Heart right ventricle (tissue), 16 donors: ENCODE data around the gene GMDS. TPM values are rescaled to one million over a fixed set of nuclear protein-coding genes. Genes with fewer than 3 reads are reported as not detected.

Experiments used
- ATAC-seq, 8 donors: fragments of 200-7000 bp; cut with Tn5 transposase; one replicate each; pipeline ENCODE4 v1.9.1; 2020; ENCODE audit warnings: mild to moderate bottlenecking in 8 of 8, moderate library complexity in 8 of 8, moderate number of reproducible peaks in 1 of 8
- DNase-seq, 2 donors: peaks; one replicate each; pipeline ENCODE4 v3.0.0-alpha.2; 2020
- H3K27ac ChIP-seq, 10 donors: fragments of 200-600 bp; sonication (generic) in 2 of 10; one replicate each; pipeline versions ENCODE4 v1.5.0 to v1.8.0; 2020 to 2022; ENCODE audit warnings: mild to moderate bottlenecking in 3 of 10
- H3K27me3 ChIP-seq, 7 donors: fragments of 200-600 bp; one replicate each; pipeline ENCODE4 v1.8.0; 2021 to 2022; ENCODE audit warnings: mild to moderate bottlenecking in 2 of 7
- H3K36me3 ChIP-seq, 9 donors: fragments of 200-600 bp; sonication (generic) in 1 of 9; one replicate each; pipeline versions ENCODE4 v1.5.0 to v1.8.0; 2020 to 2022; ENCODE audit warnings: mild to moderate bottlenecking in 2 of 9
- H3K4me1 ChIP-seq, 9 donors: fragments of 200-600 bp; sonication (generic) in 1 of 9; one replicate each; pipeline versions ENCODE4 v1.5.0 to v1.8.0; 2020 to 2022; ENCODE audit warnings: mild to moderate bottlenecking in 4 of 9
- H3K4me3 ChIP-seq, 10 donors: fragments of 200-600 bp; sonication (generic) in 2 of 10; one replicate each; pipeline versions ENCODE4 v1.5.0 to v1.8.0; 2020 to 2022; ENCODE audit warnings: mild to moderate bottlenecking in 7 of 10, moderate library complexity in 2 of 10
- H3K9me3 ChIP-seq, 11 donors: fragments of 200-600 bp in 10 of 11; sonication (generic) in 2 of 11; one replicate each; pipeline versions ENCODE4 v1.5.0 to v1.8.0; 2013 to 2022; ENCODE audit warnings: mild to moderate bottlenecking in 2 of 11, control low read depth in 1 of 11, moderate library complexity in 1 of 11
- CTCF ChIP-seq, 9 donors: fragments of 200-600 bp; sonication (generic) in 2 of 9; IDR thresholded peaks; one replicate each; pipeline versions ENCODE4 v1.5.0 to v1.8.0; 2021 to 2022; ENCODE audit warnings: antibody characterized with exemption in 9 of 9, mild to moderate bottlenecking in 5 of 9, moderate library complexity in 1 of 9
- WGBS, 2 donors: extraction: QIAGEN DNeasy Blood & Tissue Kit; methylation state at CpG; one replicate each; pipeline ENCODE4 v1.1.7; 2013; ENCODE audit warnings: inconsistent platforms in 1 of 2; 5-methylcytosine and 5-hydroxymethylcytosine counted together
- intact Hi-C, 10 donors: fragments of 100-400 bp; cut with DNase I; formaldehyde crosslinking; loops; one replicate each; pipeline versions ENCODE4 v1.11.1 to v1.14.2; 2022
- polyA plus RNA-seq, 2 donors: library from polyadenylated mRNA; stranded (reverse); fragments of 200-250 nt; gene quantifications; one replicate each; pipeline ENCODE4 v1.2.3, GENCODE V29; 2013
- total RNA-seq, 10 donors: library from RNA; stranded (reverse); fragmentation: NEBNext Ultra II Directional in 3 of 10; extraction: Animal tissue kit (Norgen Biotek cat#: 25700) in 3 of 10; gene quantifications; one replicate each; pipeline versions ENCODE4 v1.2.1 to v1.2.4, GENCODE V29; 2021 to 2023
- donor health status: Arrhythmogenic right ventricular cardiomyopathy.
- donor health status: ischemic (EF 13 %, LVEDD 7.1; RV severe dilation, severe dysfunction).
- donor health status: healthy with polysubstance abuse.
- donor health status: DM: no; HTN: yes; CAD: no.
- donor health status: DM: no; HTN: no; CAD: no.
- donor health status: ischemic (EF 25% LVEDD 6.9; RV normal size, moderate dysfunction).
- donor health status: ischemic (EF 25% LVEDD 5.7; RV mildly dilated, moderate dysfunction).
- donor health status: healthy.
- donor health status: DM: yes; HTN: yes; CAD: no.
- donor health status: Ischemic cardiomyopathy.
- donor health status: ischemic (EF 35%, LVEDD 5.7; RV mildly dilated, moderate dysfunction).
- donor health status: nonischemic (EF 11% LVEDD 7.7; RV severe dilation, severe dysfunction).
- donor health status: DM: yes; HTN: yes; CAD: no.
- donor health status: PGD.
- donor health status: ischemic (EF 29% LVEDD 5.4; RV normal size, mild dysfunction).
- donor health status: nonischemic (EF 23%, LVEDD 6.1; RV moderate dilation, normal function).

GMDS gene
- total and polyA plus RNA-seq, 12 donors, result 5.0 to 10.6 (median 6.9) TPM

GRCh38 chr6:1789092-1789491, 456.3 kb downstream of the GMDS start:
- no peak for TF ChIP-seq CTCF (IDR thresholded peaks at IDR 0.05)
- Histone ChIP-seq H3K9me3 (no peaks in the 10 kb centered on the region), H3K27me3 (no peaks in the 10 kb centered on the region), H3K4me1 (peaks cover 0 to 11% (median 4%) of the 10 kb centered on the region in 9 donors), H3K36me3 (no peaks in the 10 kb centered on the region), H3K27ac (no peak overlapping the region), H3K4me3 (no peak overlapping the region)
- WGBS, 2 donors, result 87 to 91% methylated on average over 4 of the region's 4 CpGs
- intact Hi-C loops, result no loop called here
- DNase-seq (no peak), ATAC-seq (no peak)

GRCh38 chr6:1787894-1788293, 457.5 kb downstream of the GMDS start:
- peaks cover 0 to 11% (median 4%) of the 10 kb centered on the region in 9 donors for H3K4me1 ChIP-seq
- no peaks in the 10 kb centered on the region for H3K27me3 ChIP-seq
- ATAC-seq, result peak in 7 of 8 donors; percentile 57 to 82 (median 64)
- no peak for TF ChIP-seq CTCF (IDR thresholded peaks at IDR 0.05)
- H3K36me3 ChIP-seq, result no peaks in the 10 kb centered on the region
- 70 to 77% methylated on average over 8 of the region's 8 CpGs for WGBS, 2 donors
- peak in 1 of 2 donors; percentile 29 for DNase-seq
- intact Hi-C loops, result no loop called here
- peak overlapping the region in 1 of 10 donors; percentile 9 for H3K27ac ChIP-seq
- H3K9me3 ChIP-seq, result no peaks in the 10 kb centered on the region
- H3K4me3 ChIP-seq, result no peak overlapping the region

GRCh38 chr6:1786455-1787453, 458.7 kb downstream of the GMDS start:
- WGBS, 2 donors, result 92 to 93% methylated on average over 15 of the region's 15 CpGs
- no peak overlapping the region for H3K27ac ChIP-seq
- no peaks in the 10 kb centered on the region for H3K36me3 ChIP-seq

More at GRCh38 chr6:1786455-1787453, 458.7 kb downstream of the GMDS start:
- TF ChIP-seq CTCF (IDR thresholded peaks at IDR 0.05), result no peak
- intact Hi-C loops, result no loop called here
- DNase-seq (no peak), ATAC-seq (no peak)
- H3K9me3 ChIP-seq, result no peaks in the 10 kb centered on the region
- H3K4me1 ChIP-seq, result peaks cover 0 to 11% (median 4%) of the 10 kb centered on the region in 9 donors
- no peaks in the 10 kb centered on the region for H3K27me3 ChIP-seq
- H3K4me3 ChIP-seq, result no peak overlapping the region
